OCI-LY1 (cell line): ENCODE data around the gene TRAF3IP1.

Source experiments
- H2AFZ ChIP-seq: fragments of 200-600 bp; sonication (generic), shearing (Covaris generic); 2 replicates; pipeline ENCODE4 v1.6.0; 2014; ENCODE audit warnings: antibody characterized with exemption, mild to moderate bottlenecking, low read length
- H3F3A ChIP-seq: fragments of 200-600 bp; sonication (generic), shearing (Covaris generic); 2 replicates; pipeline ENCODE4 v1.6.0; 2014; ENCODE audit warnings: mild to moderate bottlenecking, antibody characterized with exemption, low read length, moderate library complexity; ENCODE audit not compliant: insufficient read depth
- H3K27ac ChIP-seq: fragments of 200-600 bp; sonication (generic); 2 replicates; pipeline ENCODE4 v1.5.1; 2014; ENCODE audit warnings: low read length, mixed run types, mild to moderate bottlenecking, low read depth; ENCODE audit not compliant: poor library complexity, severe bottlenecking
- H3K27me3 ChIP-seq: fragments of 200-600 bp; sonication (generic); 2 replicates; pipeline ENCODE4 v1.6.0; 2014; ENCODE audit warnings: antibody characterized with exemption, mild to moderate bottlenecking, low read length, moderate library complexity; ENCODE audit not compliant: insufficient read depth
- H3K36me3 ChIP-seq: fragments of 200-600 bp; sonication (generic); 2 replicates; pipeline ENCODE4 v1.6.1; 2014; ENCODE audit warnings: mild to moderate bottlenecking, antibody characterized with exemption, low read length, moderate library complexity, mixed read lengths; ENCODE audit not compliant: insufficient read depth
- H3K4me1 ChIP-seq: fragments of 200-600 bp; sonication (generic); 2 replicates; pipeline ENCODE4 v1.5.1; 2014; ENCODE audit warnings: mild to moderate bottlenecking, low read length, moderate library complexity; ENCODE audit not compliant: insufficient read depth, severe bottlenecking
- H3K4me2 ChIP-seq: fragments of 200-600 bp; sonication (generic), shearing (Covaris generic); 2 replicates; pipeline ENCODE4 v1.6.1; 2014; ENCODE audit warnings: low read length
- H3K4me3 ChIP-seq: fragments of 200-600 bp; sonication (generic); 2 replicates; pipeline ENCODE4 v1.5.1; 2014; ENCODE audit warnings: low read length, low read depth, mild to moderate bottlenecking, mixed read lengths; ENCODE audit not compliant: poor library complexity, severe bottlenecking
- H3K79me2 ChIP-seq: fragments of 200-600 bp; shearing (Covaris generic); 2 replicates; pipeline ENCODE4 v1.6.1; 2016; ENCODE audit warnings: mixed run types, low read length, mixed read lengths; ENCODE audit not compliant: insufficient read depth
- H3K9ac ChIP-seq: fragments of 200-600 bp; sonication (generic), shearing (Covaris generic); 2 replicates; pipeline ENCODE4 v1.6.1; 2014; ENCODE audit warnings: mild to moderate bottlenecking, low read length, mixed read lengths
- H3K9me2 ChIP-seq: fragments of 200-600 bp; sonication (generic), shearing (Covaris generic); 2 replicates; pipeline ENCODE4 v1.6.1; 2014; ENCODE audit warnings: low read depth, mild to moderate bottlenecking, low read length, mixed read lengths
- H3K9me3 ChIP-seq: fragments of 200-600 bp; shearing (Covaris generic); 2 replicates; pipeline ENCODE4 v1.6.1; 2014; ENCODE audit warnings: low read length, mixed read lengths
- H4K20me1 ChIP-seq: fragments of 200-600 bp; sonication (generic), shearing (Covaris generic); 2 replicates; pipeline ENCODE4 v1.6.0; 2016; ENCODE audit warnings: mild to moderate bottlenecking, low read length; ENCODE audit not compliant: insufficient read depth
- EZH2 ChIP-seq: fragments of 200-600 bp; sonication (generic), shearing (Covaris generic); IDR thresholded peaks from 2 replicates; pipeline ENCODE4 v1.8.0; 2017; ENCODE audit warnings: borderline replicate concordance, mixed run types, mild to moderate bottlenecking, antibody characterized with exemption, low read length, moderate library complexity, mixed read lengths
- TF ChIP-seq, protein P1 (sequence below): fragments of 200-600 bp; sonication (generic), shearing (Covaris generic); IDR thresholded peaks from 2 replicates; pipeline ENCODE4 v1.5.1; 2017; ENCODE audit warnings: mild to moderate bottlenecking, antibody characterized with exemption, low read length, moderate library complexity, mixed read lengths

The TRAF3IP1 gene

DNA sequence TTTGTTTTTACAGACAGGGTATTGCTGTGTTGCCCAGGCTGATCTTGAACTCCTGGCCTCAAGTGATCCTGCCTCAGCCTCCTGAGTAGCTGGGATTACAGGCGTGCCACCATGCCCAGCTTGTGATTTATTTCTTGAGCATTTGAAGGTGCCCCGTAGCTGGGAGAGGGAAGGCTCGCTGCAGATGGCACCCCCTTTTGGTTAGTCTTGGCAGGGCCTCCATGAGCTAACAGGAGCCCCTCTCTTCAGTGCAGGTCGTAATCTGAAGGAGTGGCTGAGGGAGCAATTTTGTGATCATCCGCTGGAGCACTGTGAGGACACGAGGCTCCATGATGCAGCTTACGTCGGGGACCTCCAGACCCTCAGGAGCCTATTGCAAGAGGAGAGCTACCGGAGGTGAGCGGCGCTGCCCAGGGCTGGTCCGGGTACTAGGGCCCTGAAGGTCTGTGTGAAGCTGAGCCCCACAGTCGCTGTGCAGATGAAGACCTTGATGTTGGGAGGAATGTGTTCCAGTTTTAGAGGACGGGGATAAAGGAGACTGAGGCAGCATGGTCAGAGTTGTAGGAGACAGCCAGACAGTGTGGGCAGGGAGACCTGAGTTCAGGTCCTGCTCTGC is 113.1 kb downstream of the TRAF3IP1 start:
- H3K9me3 ChIP-seq = no peaks in the 10 kb centered on the region
- H4K20me1 ChIP-seq = no peaks in the 10 kb centered on the region
- no peak overlapping the region for H3K9ac ChIP-seq
- H3K9me2 ChIP-seq = no peaks in the 10 kb centered on the region
- no peaks in the 10 kb centered on the region for H3K27me3 ChIP-seq
- peaks cover 59% of the 10 kb centered on the region for H3K36me3 ChIP-seq
- peaks cover 4% of the 10 kb centered on the region for H3K4me1 ChIP-seq
- no peak overlapping the region for H3K4me2 ChIP-seq
- TF ChIP-seq EZH2 = no peak
- TF ChIP-seq, protein P1, sequence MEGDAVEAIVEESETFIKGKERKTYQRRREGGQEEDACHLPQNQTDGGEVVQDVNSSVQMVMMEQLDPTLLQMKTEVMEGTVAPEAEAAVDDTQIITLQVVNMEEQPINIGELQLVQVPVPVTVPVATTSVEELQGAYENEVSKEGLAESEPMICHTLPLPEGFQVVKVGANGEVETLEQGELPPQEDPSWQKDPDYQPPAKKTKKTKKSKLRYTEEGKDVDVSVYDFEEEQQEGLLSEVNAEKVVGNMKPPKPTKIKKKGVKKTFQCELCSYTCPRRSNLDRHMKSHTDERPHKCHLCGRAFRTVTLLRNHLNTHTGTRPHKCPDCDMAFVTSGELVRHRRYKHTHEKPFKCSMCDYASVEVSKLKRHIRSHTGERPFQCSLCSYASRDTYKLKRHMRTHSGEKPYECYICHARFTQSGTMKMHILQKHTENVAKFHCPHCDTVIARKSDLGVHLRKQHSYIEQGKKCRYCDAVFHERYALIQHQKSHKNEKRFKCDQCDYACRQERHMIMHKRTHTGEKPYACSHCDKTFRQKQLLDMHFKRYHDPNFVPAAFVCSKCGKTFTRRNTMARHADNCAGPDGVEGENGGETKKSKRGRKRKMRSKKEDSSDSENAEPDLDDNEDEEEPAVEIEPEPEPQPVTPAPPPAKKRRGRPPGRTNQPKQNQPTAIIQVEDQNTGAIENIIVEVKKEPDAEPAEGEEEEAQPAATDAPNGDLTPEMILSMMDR = no peak
- H3K79me2 ChIP-seq = peaks cover 38% of the 10 kb centered on the region
- H2AFZ ChIP-seq = no peak overlapping the region
- no peaks in the 10 kb centered on the region for H3F3A ChIP-seq
- no peak overlapping the region for H3K27ac ChIP-seq
- no peak overlapping the region for H3K4me3 ChIP-seq

DNA sequence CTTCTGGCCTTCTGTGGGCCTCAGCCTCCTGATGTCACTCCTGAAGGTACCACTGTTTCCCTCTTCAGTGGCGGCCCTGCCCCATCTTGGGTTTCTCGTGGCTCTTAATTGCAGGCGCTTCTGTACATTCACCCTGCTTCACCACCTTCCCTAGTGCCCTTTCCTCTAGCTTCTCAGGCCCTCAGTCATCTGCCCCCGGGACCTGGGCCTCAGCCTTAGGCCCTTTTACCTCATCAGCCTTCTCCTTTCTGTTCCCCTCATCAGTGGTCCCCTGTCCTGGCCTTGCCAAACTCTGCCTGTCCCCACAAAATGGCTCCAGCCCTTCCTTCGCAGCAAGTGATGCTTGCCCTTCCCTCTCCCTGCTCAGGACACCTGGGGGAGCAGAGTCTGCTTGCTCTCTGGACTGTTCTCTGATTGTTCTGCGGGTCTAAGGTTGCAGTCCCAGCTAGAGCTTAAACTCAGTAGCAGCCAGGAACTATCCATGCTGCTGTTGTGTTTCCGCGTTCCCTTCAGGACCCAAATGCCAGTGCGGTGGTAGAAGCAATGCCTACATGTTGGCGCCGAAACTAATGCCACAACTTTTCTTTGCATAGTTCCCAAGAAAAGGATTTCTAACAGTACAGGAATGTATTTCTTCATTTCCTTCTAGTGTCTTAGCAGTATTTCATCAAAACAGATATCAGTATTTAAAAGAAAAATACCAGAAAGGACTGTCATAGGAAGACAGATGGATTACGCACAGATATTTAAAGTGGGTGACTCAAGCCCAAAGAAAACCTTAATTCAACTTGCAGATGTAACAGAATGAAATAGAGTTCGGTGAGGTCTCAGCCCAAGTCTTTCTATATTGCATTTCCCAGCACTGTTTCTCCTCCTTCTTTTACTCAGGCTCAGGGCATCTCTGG is 113.9 kb downstream of the TRAF3IP1 start:
- H3K9me2 ChIP-seq = no peaks in the 10 kb centered on the region
- no peak overlapping the region for H3K9ac ChIP-seq
- H3K4me3 ChIP-seq = no peak overlapping the region
- peaks cover 33% of the 10 kb centered on the region for H3K79me2 ChIP-seq
- no peaks in the 10 kb centered on the region for H3K27me3 ChIP-seq
- H3K4me1 ChIP-seq = no peaks in the 10 kb centered on the region
- no peak overlapping the region for H3K27ac ChIP-seq
- peaks cover 66% of the 10 kb centered on the region for H3K36me3 ChIP-seq
- TF ChIP-seq, protein P1 = no peak
- no peak for TF ChIP-seq EZH2
- H3K4me2 ChIP-seq = no peak overlapping the region
- no peaks in the 10 kb centered on the region for H3F3A ChIP-seq
- H2AFZ ChIP-seq = no peak overlapping the region
- H4K20me1 ChIP-seq = no peaks in the 10 kb centered on the region
- no peaks in the 10 kb centered on the region for H3K9me3 ChIP-seq

DNA sequence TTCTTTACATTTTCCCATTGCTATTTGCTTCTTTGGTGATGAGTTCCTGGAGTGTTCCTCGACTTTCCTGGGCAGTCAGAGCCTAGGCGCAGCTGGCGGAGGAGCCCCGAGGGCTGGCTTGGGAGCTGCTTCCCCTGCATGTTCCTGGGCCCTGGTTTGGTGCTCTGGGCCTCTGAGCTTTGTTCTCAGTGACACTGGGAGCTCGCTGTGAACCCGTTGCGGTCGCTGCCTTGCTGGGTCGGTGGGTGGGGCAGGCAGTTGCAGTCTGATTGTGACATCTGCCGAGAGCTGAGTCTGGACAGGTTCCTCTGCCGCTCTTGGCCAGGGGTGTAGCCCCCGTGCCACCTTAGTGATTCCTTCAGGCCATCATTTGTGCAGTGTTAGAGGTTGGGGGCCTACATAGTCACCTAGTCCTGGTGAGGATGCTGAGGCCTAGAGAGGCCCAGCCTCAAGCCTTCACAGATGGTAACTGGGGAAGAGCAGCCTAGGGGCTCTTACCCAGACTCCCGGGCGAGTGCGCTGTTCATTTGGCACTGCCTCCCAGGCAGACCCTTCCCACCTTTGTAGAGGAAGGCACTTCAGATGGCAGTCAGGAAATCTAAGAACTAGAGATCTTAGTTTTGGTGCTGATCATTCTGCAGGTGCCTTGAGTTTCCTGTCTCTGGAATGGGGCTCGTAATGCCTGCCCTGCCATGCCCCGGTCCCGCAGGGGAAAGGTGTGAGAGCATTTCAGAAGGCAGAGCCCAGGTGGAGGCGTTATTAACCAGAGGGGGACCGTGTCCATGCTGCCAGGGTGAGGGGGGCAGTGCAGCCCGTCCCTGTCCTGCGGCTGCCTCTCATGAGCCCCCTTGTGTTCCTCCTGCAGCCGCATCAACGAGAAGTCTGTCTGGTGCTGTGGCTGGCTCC is 114.8 kb downstream of the TRAF3IP1 start:
- H4K20me1 ChIP-seq = no peaks in the 10 kb centered on the region
- peaks cover 73% of the 10 kb centered on the region for H3K36me3 ChIP-seq
- TF ChIP-seq, protein P1 = no peak
- no peak for TF ChIP-seq EZH2
- H3K27me3 ChIP-seq = no peaks in the 10 kb centered on the region
- no peak overlapping the region for H3K27ac ChIP-seq
- no peaks in the 10 kb centered on the region for H3K4me1 ChIP-seq
- no peak overlapping the region for H2AFZ ChIP-seq
- H3F3A ChIP-seq = no peaks in the 10 kb centered on the region
- no peak overlapping the region for H3K4me3 ChIP-seq
- H3K9ac ChIP-seq = no peak overlapping the region
- no peaks in the 10 kb centered on the region for H3K9me2 ChIP-seq
- H3K79me2 ChIP-seq = peaks cover 33% of the 10 kb centered on the region
- no peaks in the 10 kb centered on the region for H3K9me3 ChIP-seq
- H3K4me2 ChIP-seq = no peak overlapping the region
